LoVo (cell line): ENCODE data around the gene NCOR1.
"Not testable (repeated sequence)": the region's sequence is repeated elsewhere in the genome, so short reads cannot be mapped to it uniquely, and the experiment has no call there.

Experiments
- DNase-seq: peaks from one replicate; pipeline ENCODE4 v3.0.0-alpha.2; 2016; ENCODE audit warnings: low spot score

The NCOR1 gene

GRCh38 chr17:16148596-16148995, 66.7 kb downstream of the NCOR1 start:
- no peak for DNase-seq

- DNase-seq, result not testable (repeated sequence)
These were observed 69.9 kb downstream of the NCOR1 start for GRCh38 chr17:16145319-16145890.

- DNase-seq, result no peak
These were observed 73.6 kb downstream of the NCOR1 start for GRCh38 chr17:16141685-16142084.

GRCh38 chr17:16140854-16141253, 74.5 kb downstream of the NCOR1 start:
- no peak for DNase-seq

- no peak for DNase-seq
These were observed 79.9 kb downstream of the NCOR1 start for GRCh38 chr17:16135461-16135860.

- no peak for DNase-seq
These were observed 83.7 kb downstream of the NCOR1 start for GRCh38 chr17:16131593-16131992.

- DNase-seq, result no peak
These were observed 85.7 kb downstream of the NCOR1 start for GRCh38 chr17:16129441-16130205.

GRCh38 chr17:16123531-16123930, 91.8 kb downstream of the NCOR1 start:
- no peak for DNase-seq

GRCh38 chr17:16122697-16123434, 92.5 kb downstream of the NCOR1 start:
- DNase-seq, result no peak

GRCh38 chr17:16121915-16122314, 93.4 kb downstream of the NCOR1 start:
- DNase-seq, result no peak

- DNase-seq, result no peak
These were observed 94.4 kb downstream of the NCOR1 start for GRCh38 chr17:16120937-16121336.

- DNase-seq, result no peak
These were observed 98.2 kb downstream of the NCOR1 start for GRCh38 chr17:16117149-16117548.

- DNase-seq, result not testable (repeated sequence)
These were observed 100.1 kb downstream of the NCOR1 start for GRCh38 chr17:16115077-16115698.

- no peak for DNase-seq
These were observed 106.5 kb downstream of the NCOR1 start for GRCh38 chr17:16108871-16109270.

GRCh38 chr17:16108386-16108785, 106.9 kb downstream of the NCOR1 start:
- DNase-seq, result no peak

- no peak for DNase-seq
These were observed 108.1 kb downstream of the NCOR1 start for GRCh38 chr17:16107165-16107770.

- no peak for DNase-seq
These were observed 109.0 kb downstream of the NCOR1 start for GRCh38 chr17:16106161-16106891.

- DNase-seq, result no peak
These were observed 111.1 kb downstream of the NCOR1 start for GRCh38 chr17:16104189-16104588.

- DNase-seq, result no peak
These were observed 113.9 kb downstream of the NCOR1 start for GRCh38 chr17:16101440-16101839.

GRCh38 chr17:16100737-16101400, 114.5 kb downstream of the NCOR1 start:
- no peak for DNase-seq

- DNase-seq, result no peak
These were observed 123.6 kb downstream of the NCOR1 start for GRCh38 chr17:16091773-16092172.
